Measurements from ENCODE around the gene PLXNA4.

GRCh38 chr7:132565441-132565840 lies 10.8 kb downstream of the PLXNA4 start:
- no peak for TF ChIP-seq EZH2phosphoT487 (IDR thresholded peaks at IDR 0.05; ENCODE audit: insufficient read depth, low read depth)
- TF ChIP-seq EZH2 (IDR thresholded peaks at IDR 0.05; ENCODE audit: insufficient read depth, poor library complexity, severe bottlenecking), result no peak

Measured in GM23248 (cell line).